Astrocyte (in vitro differentiated cells and primary cell): ENCODE measurements around the gene DCAF5. TPM values are rescaled to one million over a fixed set of nuclear protein-coding genes. Genes with fewer than 3 reads are reported as not detected.
A peak's percentile ranks its signal among the peaks of the same experiment; 100 is the strongest.
"Not testable (repeated sequence)": the region's sequence is repeated elsewhere in the genome, so short reads cannot be mapped to it uniquely, and the experiment has no call there.

Source experiments
- DNase-seq: peaks from one replicate; pipeline ENCODE4 v3.0.0-alpha.2; 2010; ENCODE audit warnings: low read depth
- FAIRE-seq: peaks from 2 replicates; lab custom pipeline; 2011; peaks lifted over from hg19 to GRCh38; lab: Jason Lieb, UNC
- H2AFZ ChIP-seq: 2 replicates; pipeline ENCODE4 v1.6.0; 2012; ENCODE audit warnings: low read depth, low read length, inconsistent platforms
- H3K27ac ChIP-seq: 2 replicates; pipeline ENCODE4 v1.5.1; 2011; ENCODE audit warnings: low read depth, low read length, inconsistent platforms
- H3K27me3 ChIP-seq: 2 replicates; pipeline ENCODE4 v1.6.0; 2011; ENCODE audit warnings: low read length, inconsistent platforms; ENCODE audit not compliant: insufficient read depth
- H3K36me3 ChIP-seq: 2 replicates; pipeline ENCODE4 v1.5.1; 2011; ENCODE audit warnings: low read length, inconsistent platforms; ENCODE audit not compliant: insufficient read depth
- H3K4me1 ChIP-seq: 2 replicates; pipeline ENCODE4 v1.5.1; 2011; ENCODE audit warnings: low read length, inconsistent platforms; ENCODE audit not compliant: insufficient read depth
- H3K4me2 ChIP-seq: 2 replicates; pipeline ENCODE4 v1.6.0; 2012; ENCODE audit warnings: low read length, inconsistent platforms
- H3K4me3 ChIP-seq: 2 replicates; pipeline ENCODE4 v1.5.1; 2011; ENCODE audit warnings: low read depth, mild to moderate bottlenecking, low read length, inconsistent platforms; ENCODE audit not compliant: insufficient read depth
- H3K79me2 ChIP-seq: 2 replicates; pipeline ENCODE4 v1.6.0; 2012; ENCODE audit warnings: mild to moderate bottlenecking, low read length, inconsistent platforms; ENCODE audit not compliant: insufficient read depth
- H3K9ac ChIP-seq: 2 replicates; pipeline ENCODE4 v1.6.0; 2012; ENCODE audit warnings: mild to moderate bottlenecking, low read length, inconsistent platforms
- H3K9me3 ChIP-seq: 2 replicates; pipeline ENCODE4 v1.5.1; 2012; ENCODE audit warnings: low read depth, mild to moderate bottlenecking, low read length, inconsistent platforms; ENCODE audit not compliant: insufficient read depth
- H4K20me1 ChIP-seq: 2 replicates; pipeline ENCODE4 v1.6.0; 2012; ENCODE audit warnings: low read length, inconsistent platforms; ENCODE audit not compliant: insufficient read depth
- H3K27ac Mint-ChIP-seq: one replicate; pipeline ENCODE4 v1.8.0; 2021; ENCODE audit warnings: mild to moderate bottlenecking, mixed read lengths; ENCODE audit not compliant: unreplicated experiment
- H3K27me3 Mint-ChIP-seq: one replicate; pipeline ENCODE4 v1.8.0; 2021; ENCODE audit warnings: low read depth, mixed read lengths; ENCODE audit not compliant: unreplicated experiment
- H3K36me3 Mint-ChIP-seq: one replicate; pipeline ENCODE4 v1.8.0; 2021; ENCODE audit warnings: low read depth, mixed read lengths; ENCODE audit not compliant: unreplicated experiment
- H3K4me1 Mint-ChIP-seq: one replicate; pipeline ENCODE4 v1.8.0; 2021; ENCODE audit warnings: low read depth, mixed read lengths; ENCODE audit not compliant: unreplicated experiment
- H3K4me3 Mint-ChIP-seq: one replicate; pipeline ENCODE4 v1.8.0; 2021; ENCODE audit warnings: mild to moderate bottlenecking, moderate library complexity, mixed read lengths; ENCODE audit not compliant: unreplicated experiment
- H3K9me3 Mint-ChIP-seq: one replicate; pipeline ENCODE4 v1.8.0; 2021; ENCODE audit warnings: mild to moderate bottlenecking, mixed read lengths; ENCODE audit not compliant: unreplicated experiment
- CTCF ChIP-seq: IDR thresholded peaks from 2 replicates; pipeline ENCODE4 v1.5.1; 2011; ENCODE audit warnings: low read depth, mild to moderate bottlenecking, inconsistent platforms, low read length, moderate library complexity; ENCODE audit not compliant: insufficient read depth
- EZH2 ChIP-seq: IDR thresholded peaks from 2 replicates; pipeline ENCODE4 v1.6.1; 2012; ENCODE audit warnings: mild to moderate bottlenecking, low read length, inconsistent platforms; ENCODE audit not compliant: insufficient read depth
- total RNA-seq: library from RNA; stranded (reverse); gene quantifications from 2 replicates; pipeline ENCODE4 v1.2.1, GENCODE V29; 2021

Gene DCAF5
- total RNA-seq, 1 donor from 2014 or later, result 54.6 TPM

- Histone ChIP-seq H2AFZ (no peak overlapping the region), H3K9ac (peak overlapping the region; percentile 36), H3K4me1 (peaks cover 43% of the 10 kb centered on the region), H3K79me2 (no peaks in the 10 kb centered on the region), H3K4me3 (no peak overlapping the region), H3K27ac (peak overlapping the region; percentile 48), H3K4me2 (peak overlapping the region; percentile 36), H4K20me1 (no peaks in the 10 kb centered on the region), H3K36me3 (no peaks in the 10 kb centered on the region), H3K27me3 (no peaks in the 10 kb centered on the region), H3K9me3 (no peaks in the 10 kb centered on the region)
- no peak overlapping the region for H3K4me3 Mint-ChIP-seq
- peaks cover 43% of the 10 kb centered on the region for H3K4me1 Mint-ChIP-seq
- H3K27ac Mint-ChIP-seq, result peak overlapping the region; percentile 76
- DNase-seq (peak; percentile 71), FAIRE-seq (no peak)
- H3K36me3 Mint-ChIP-seq, result no peaks in the 10 kb centered on the region
- TF ChIP-seq CTCF, result no peak
- TF ChIP-seq EZH2, result no peak
- H3K9me3 Mint-ChIP-seq, result no peaks in the 10 kb centered on the region
- no peaks in the 10 kb centered on the region for H3K27me3 Mint-ChIP-seq
Observed at GRCh38 chr14:69034612-69035262, 118.2 kb downstream of the DCAF5 start.

- Mint-ChIP-seq H3K9me3 (no peaks in the 10 kb centered on the region), H3K4me3 (no peak overlapping the region), H3K27me3 (peaks cover 4% of the 10 kb centered on the region), H3K36me3 (no peaks in the 10 kb centered on the region), H3K4me1 (peaks cover 5% of the 10 kb centered on the region), H3K27ac (no peak overlapping the region)
- Histone ChIP-seq H3K9me3 (no peaks in the 10 kb centered on the region), H3K4me1 (no peaks in the 10 kb centered on the region), H3K79me2 (no peaks in the 10 kb centered on the region), H3K4me3 (no peak overlapping the region), H3K27ac (no peak overlapping the region), H3K4me2 (no peak overlapping the region), H4K20me1 (no peaks in the 10 kb centered on the region), H3K27me3 (no peaks in the 10 kb centered on the region), H3K9ac (no peak overlapping the region), H2AFZ (no peak overlapping the region), H3K36me3 (no peaks in the 10 kb centered on the region)
- DNase-seq (no peak), FAIRE-seq (no peak)
- no peak for TF ChIP-seq EZH2
- TF ChIP-seq CTCF, result no peak
Observed at GRCh38 chr14:69027242-69027913, 125.5 kb downstream of the DCAF5 start.

GRCh38 chr14:69023035-69023434, 129.9 kb downstream of the DCAF5 start:
- H3K4me3 Mint-ChIP-seq, result no peak overlapping the region
- Histone ChIP-seq H4K20me1 (no peaks in the 10 kb centered on the region), H3K4me3 (no peak overlapping the region), H3K79me2 (no peaks in the 10 kb centered on the region), H3K27ac (no peak overlapping the region), H2AFZ (no peak overlapping the region), H3K36me3 (no peaks in the 10 kb centered on the region), H3K9me3 (no peaks in the 10 kb centered on the region), H3K27me3 (no peaks in the 10 kb centered on the region), H3K4me1 (no peaks in the 10 kb centered on the region), H3K9ac (no peak overlapping the region), H3K4me2 (no peak overlapping the region)
- FAIRE-seq (no peak), DNase-seq (no peak)
- peak overlapping the region; percentile 18 for H3K27ac Mint-ChIP-seq
- no peak for TF ChIP-seq EZH2
- TF ChIP-seq CTCF, result no peak
- H3K9me3 Mint-ChIP-seq, result no peaks in the 10 kb centered on the region
- H3K27me3 Mint-ChIP-seq, result peaks cover 4% of the 10 kb centered on the region
- H3K36me3 Mint-ChIP-seq, result no peaks in the 10 kb centered on the region
- peaks cover 17% of the 10 kb centered on the region for H3K4me1 Mint-ChIP-seq

DNA sequence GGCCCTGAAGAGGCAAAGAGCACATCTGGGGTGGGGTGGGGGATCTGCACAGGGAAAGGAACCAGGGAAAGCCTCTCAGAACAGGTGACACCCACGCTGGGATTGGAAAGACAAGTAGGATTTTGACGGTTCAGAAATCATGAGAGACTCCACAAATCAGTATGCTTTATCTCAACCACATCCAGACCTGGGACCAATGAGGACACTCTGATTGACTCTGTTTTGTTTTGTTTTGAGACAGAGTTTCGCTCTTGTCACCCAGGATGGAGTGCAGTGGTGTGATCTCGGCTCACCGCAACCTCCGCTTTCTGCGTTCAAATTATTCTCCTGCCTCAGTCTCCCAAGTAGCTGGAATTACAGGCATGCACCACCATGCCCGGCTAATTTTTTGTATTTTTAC, 130.8 kb downstream of the DCAF5 start:
- not testable (repeated sequence) for H4K20me1 ChIP-seq, H3K9ac ChIP-seq, H3K4me1 ChIP-seq, H3K27ac ChIP-seq, H3K27me3 ChIP-seq, H3K79me2 ChIP-seq, H3K9me3 ChIP-seq, H3K4me3 ChIP-seq, H3K9me3 Mint-ChIP-seq, DNase-seq, H2AFZ ChIP-seq, H3K36me3 ChIP-seq, H3K4me2 ChIP-seq, H3K27ac Mint-ChIP-seq, H3K36me3 Mint-ChIP-seq, FAIRE-seq, H3K27me3 Mint-ChIP-seq, H3K4me3 Mint-ChIP-seq
- H3K4me1 Mint-ChIP-seq, result peaks cover 16% of the 10 kb centered on the region
